Hypothalamus (tissue), 51 donors: ENCODE data around the gene MAP2K5.

Source experiments
- DNase-seq, 51 donors: peaks; one replicate each; lab custom pipeline; 2025; lab: John Stamatoyannopoulos, UW

MAP2K5 gene

GRCh38 chr15:67829647-67830504, 287.4 kb downstream of the MAP2K5 start:
- DNase-seq, result no peak

GRCh38 chr15:67831363-67831762, 288.9 kb downstream of the MAP2K5 start:
- DNase-seq, result no peak

- no peak for DNase-seq
These were observed 289.6 kb downstream of the MAP2K5 start for GRCh38 chr15:67832031-67832551.

- no peak for DNase-seq
These were observed 290.6 kb downstream of the MAP2K5 start for GRCh38 chr15:67832897-67833709.

- DNase-seq, result peak in 1 of 51 donors; percentile 32
These were observed 291.4 kb downstream of the MAP2K5 start for GRCh38 chr15:67833710-67834511.

- no peak for DNase-seq
These were observed 292.2 kb downstream of the MAP2K5 start for GRCh38 chr15:67834581-67835296.

GRCh38 chr15:67835297-67836133, 293.0 kb downstream of the MAP2K5 start:
- no peak for DNase-seq

- no peak for DNase-seq
These were observed 293.6 kb downstream of the MAP2K5 start for GRCh38 chr15:67836134-67836455.

- DNase-seq, result peak in 13 of 51 donors; percentile 5 to 46 (median 17)
These were observed 294.0 kb downstream of the MAP2K5 start for GRCh38 chr15:67836477-67836876.

- no peak for DNase-seq
These were observed 294.5 kb downstream of the MAP2K5 start for GRCh38 chr15:67836955-67837354.

GRCh38 chr15:67838789-67839332, 296.4 kb downstream of the MAP2K5 start:
- DNase-seq, result peak in 35 of 51 donors; percentile 6 to 69 (median 41)

- peak in 9 of 51 donors; percentile 12 to 82 (median 22) for DNase-seq
These were observed 297.0 kb downstream of the MAP2K5 start for GRCh38 chr15:67839499-67839928.

GRCh38 chr15:67839929-67840748, 297.6 kb downstream of the MAP2K5 start, which contains the start of gene RNU6-1:
Gene RNU6-1, minus strand, starts transcription at chr15:67840045.
- DNase-seq, result peak; percentile 50 to 96 (median 87)

- peak in 18 of 51 donors; percentile 8 to 48 (median 40) for DNase-seq
These were observed 298.4 kb downstream of the MAP2K5 start for GRCh38 chr15:67840749-67841512.

GRCh38 chr15:67841513-67841762, 298.9 kb downstream of the MAP2K5 start:
- no peak for DNase-seq

GRCh38 chr15:67843092-67843501, 300.6 kb downstream of the MAP2K5 start:
- DNase-seq, result no peak
